Suppressor macrophage (primary cell): ENCODE data around the gene CIB4.

Source experiments
- DNase-seq, 4 experiments: peaks; one replicate each; pipeline ENCODE4 v3.0.0-alpha.2; 2020 to 2022

CIB4 gene

GRCh38 chr2:26581266-26581990 is 59.7 kb downstream of the CIB4 start:
- no peak for DNase-seq

- DNase-seq = no peak
These were observed 60.4 kb downstream of the CIB4 start for GRCh38 chr2:26580751-26581150.

GRCh38 chr2:26580151-26580550 is 61.0 kb downstream of the CIB4 start:
- DNase-seq = no peak

GRCh38 chr2:26579723-26580040 is 61.5 kb downstream of the CIB4 start:
- DNase-seq = no peak

GRCh38 chr2:26579025-26579722 is 62.0 kb downstream of the CIB4 start:
- no peak for DNase-seq

GRCh38 chr2:26578581-26578980 is 62.6 kb downstream of the CIB4 start:
- no peak for DNase-seq

- DNase-seq = no peak
These were observed 63.1 kb downstream of the CIB4 start for GRCh38 chr2:26578113-26578458.

GRCh38 chr2:26577442-26578112 is 63.6 kb downstream of the CIB4 start:
- DNase-seq = peak; percentile 77 to 84 (median 80)

- no peak for DNase-seq
These were observed 64.4 kb downstream of the CIB4 start for GRCh38 chr2:26576565-26577441.

GRCh38 chr2:26575836-26576564 is 65.2 kb downstream of the CIB4 start:
- no peak for DNase-seq

- no peak for DNase-seq
These were observed 66.1 kb downstream of the CIB4 start for GRCh38 chr2:26574900-26575560.

GRCh38 chr2:26574066-26574899 is 66.9 kb downstream of the CIB4 start:
- no peak for DNase-seq

- DNase-seq = no peak
These were observed 67.8 kb downstream of the CIB4 start for GRCh38 chr2:26573241-26573925.

- no peak for DNase-seq
These were observed 68.6 kb downstream of the CIB4 start for GRCh38 chr2:26572591-26572990.

- no peak for DNase-seq
These were observed 69.8 kb downstream of the CIB4 start for GRCh38 chr2:26571316-26571715.

- DNase-seq = no peak
These were observed 71.1 kb downstream of the CIB4 start for GRCh38 chr2:26570083-26570430.

GRCh38 chr2:26569216-26570082 is 71.7 kb downstream of the CIB4 start:
- no peak for DNase-seq

- DNase-seq = no peak
These were observed 72.9 kb downstream of the CIB4 start for GRCh38 chr2:26568076-26568890.
